BE2C (cell line): ENCODE measurements around the gene GUCY1A1.

Source experiments
- DNase-seq: peaks from one replicate; pipeline ENCODE4 v3.0.0-alpha.2; 2020
- H3K27me3 ChIP-seq: fragments of 250-450 bp; sonication (Bioruptor Pico); 2 replicates; pipeline ENCODE4 v1.5.1; 2020; ENCODE audit warnings: mild to moderate bottlenecking
- H3K36me3 ChIP-seq: fragments of 250-450 bp; sonication (Bioruptor Pico); 2 replicates; pipeline ENCODE4 v1.5.1; 2020; ENCODE audit warnings: mild to moderate bottlenecking
- H3K4me1 ChIP-seq: fragments of 250-450 bp; sonication (Bioruptor Pico); 2 replicates; pipeline ENCODE4 v1.5.1; 2020
- H3K4me3 ChIP-seq: 2 replicates; pipeline ENCODE4 v1.5.1; 2011; ENCODE audit warnings: low read depth, low read length
- H3K9me3 ChIP-seq: fragments of 250-450 bp; sonication (Bioruptor Pico); 2 replicates; pipeline ENCODE4 v1.5.1; 2020
- CTCF ChIP-seq: IDR thresholded peaks from 2 replicates; pipeline ENCODE4 v1.5.1; 2012; ENCODE audit warnings: mild to moderate bottlenecking, low read depth, low read length

GUCY1A1 gene

DNA sequence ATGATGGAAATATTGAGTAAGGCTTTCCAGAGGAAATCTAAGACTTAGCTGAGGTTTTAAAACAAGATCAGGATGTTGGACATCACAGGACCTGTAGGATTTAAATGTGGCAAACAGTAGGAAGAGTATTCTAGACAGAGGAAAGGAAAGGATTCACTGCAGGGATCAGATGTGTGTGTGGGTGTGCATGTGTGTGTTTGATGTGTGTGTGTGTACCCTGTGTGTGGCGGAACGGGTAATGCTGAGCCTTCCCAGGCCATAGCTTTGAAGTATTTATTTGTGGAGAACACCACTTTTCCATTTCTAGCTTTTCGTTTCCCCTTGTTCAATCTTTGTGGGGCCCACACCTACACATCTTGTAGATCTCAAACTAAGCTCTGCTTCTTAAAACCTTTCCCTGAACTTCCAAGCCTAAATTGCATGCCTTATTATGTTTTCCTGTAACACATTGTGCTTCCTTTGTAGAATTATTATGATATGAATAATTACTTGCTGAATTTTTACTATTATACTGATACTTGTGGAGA, 6.9 kb downstream of the GUCY1A1 start:
- DNase-seq = no peak
- no peak for TF ChIP-seq CTCF
- H3K4me1 ChIP-seq = peaks cover 29% of the 10 kb centered on the region
- no peaks in the 10 kb centered on the region for H3K27me3 ChIP-seq
- no peak overlapping the region for H3K4me3 ChIP-seq
- no peaks in the 10 kb centered on the region for H3K9me3 ChIP-seq
- H3K36me3 ChIP-seq = peaks cover 3% of the 10 kb centered on the region; the same call in 1 of the 2 replicates

GRCh38 chr4:155674669-155675071, 8.0 kb downstream of the GUCY1A1 start:
- H3K9me3 ChIP-seq = no peaks in the 10 kb centered on the region
- peaks cover 3% of the 10 kb centered on the region; the same call in 1 of the 2 replicates for H3K36me3 ChIP-seq
- no peaks in the 10 kb centered on the region for H3K27me3 ChIP-seq
- peaks cover 29% of the 10 kb centered on the region for H3K4me1 ChIP-seq
- no peak overlapping the region for H3K4me3 ChIP-seq
- no peak for DNase-seq
- no peak for TF ChIP-seq CTCF

- no peaks in the 10 kb centered on the region for H3K9me3 ChIP-seq
- H3K4me1 ChIP-seq = peaks cover 29% of the 10 kb centered on the region
- H3K27me3 ChIP-seq = no peaks in the 10 kb centered on the region
- no peak for DNase-seq
- H3K36me3 ChIP-seq = no peaks in the 10 kb centered on the region
- no peak overlapping the region for H3K4me3 ChIP-seq
- no peak for TF ChIP-seq CTCF
Measured at GRCh38 chr4:155675709-155676429, 9.2 kb downstream of the GUCY1A1 start.

DNA sequence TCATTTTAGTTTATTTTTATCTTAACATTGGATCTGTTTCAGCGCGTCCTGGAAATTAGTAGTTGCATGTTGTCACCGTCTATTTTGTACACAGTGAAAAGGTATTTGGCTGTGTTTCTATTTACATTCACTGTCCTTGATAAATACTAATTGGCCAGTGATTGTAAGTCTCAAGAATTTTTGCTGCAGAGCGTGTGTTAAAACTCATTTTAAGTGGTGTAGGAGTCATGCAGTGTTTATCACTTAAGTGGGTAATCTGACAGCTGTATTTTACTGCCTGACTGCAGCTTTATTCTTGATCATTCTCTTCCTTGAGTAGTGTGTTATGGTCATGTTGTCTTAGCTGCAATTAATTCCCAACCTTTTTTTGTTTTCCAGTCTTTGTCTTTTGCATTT, 9.8 kb downstream of the GUCY1A1 start:
- no peak for TF ChIP-seq CTCF
- no peaks in the 10 kb centered on the region for H3K9me3 ChIP-seq
- DNase-seq = no peak
- H3K27me3 ChIP-seq = no peaks in the 10 kb centered on the region
- H3K36me3 ChIP-seq = no peaks in the 10 kb centered on the region
- peaks cover 29% of the 10 kb centered on the region for H3K4me1 ChIP-seq
- no peak overlapping the region for H3K4me3 ChIP-seq

DNA sequence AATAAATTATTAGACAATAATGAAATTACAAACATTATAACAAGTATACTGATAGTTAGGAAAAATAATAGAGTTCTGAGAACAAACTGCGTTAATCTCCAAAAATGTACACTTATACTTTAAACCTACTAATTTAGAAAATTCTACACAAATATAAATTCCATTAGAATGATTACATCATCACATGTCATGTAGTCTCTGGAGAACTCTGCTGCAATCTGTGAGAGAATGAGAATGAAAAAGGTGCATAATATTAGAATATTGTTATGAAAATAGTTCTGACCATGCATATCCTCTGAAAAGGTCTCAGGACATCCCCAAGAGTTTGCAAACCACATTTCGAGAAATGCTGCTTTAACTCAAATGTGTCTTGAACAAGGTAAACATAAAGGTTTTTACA, 11.4 kb downstream of the GUCY1A1 start:
- DNase-seq = no peak
- peaks cover 25% of the 10 kb centered on the region for H3K4me1 ChIP-seq
- no peak overlapping the region for H3K4me3 ChIP-seq
- H3K36me3 ChIP-seq = no peaks in the 10 kb centered on the region
- no peaks in the 10 kb centered on the region for H3K9me3 ChIP-seq
- no peak for TF ChIP-seq CTCF
- H3K27me3 ChIP-seq = no peaks in the 10 kb centered on the region

GRCh38 chr4:155679343-155679742, 12.7 kb downstream of the GUCY1A1 start:
- no peak for TF ChIP-seq CTCF
- DNase-seq = no peak
- Histone ChIP-seq H3K4me1 (peaks cover 34% of the 10 kb centered on the region), H3K9me3 (no peaks in the 10 kb centered on the region), H3K4me3 (no peak overlapping the region), H3K36me3 (no peaks in the 10 kb centered on the region), H3K27me3 (no peaks in the 10 kb centered on the region)
